SJSA1 (cell line): ENCODE data around the gene VPS52. TPM values are rescaled to one million over a fixed set of nuclear protein-coding genes. Genes with fewer than 3 reads are reported as not detected.

ENCODE experiments used
- DNase-seq, 2 experiments: peaks; one replicate each; pipeline ENCODE4 v3.0.0-alpha.2; 2015 to 2020; ENCODE audit warnings: low spot score in 2 of 2, low read depth in 1 of 2
- H3K27ac ChIP-seq: fragments of 250-450 bp; sonication (Bioruptor Pico); 2 replicates; pipeline ENCODE4 v1.5.1; 2020; ENCODE audit warnings: mild to moderate bottlenecking, moderate library complexity
- H3K27me3 ChIP-seq: fragments of 250-450 bp; sonication (Bioruptor Pico); replicated peaks from 2 replicates; pipeline ENCODE4 v1.5.1; 2020; ENCODE audit warnings: mild to moderate bottlenecking, moderate library complexity
- H3K36me3 ChIP-seq: fragments of 250-450 bp; sonication (Bioruptor Pico); 2 replicates; pipeline ENCODE4 v1.5.1; 2020; ENCODE audit warnings: mild to moderate bottlenecking
- H3K4me1 ChIP-seq: fragments of 250-450 bp; sonication (Bioruptor Pico); replicated peaks from 2 replicates; pipeline ENCODE4 v1.6.1; 2021; ENCODE audit warnings: mild to moderate bottlenecking
- H3K4me3 ChIP-seq: fragments of 250-450 bp; sonication (Bioruptor Pico); 2 replicates; pipeline ENCODE4 v1.5.1; 2020; ENCODE audit warnings: mild to moderate bottlenecking
- H3K9me3 ChIP-seq: fragments of 250-450 bp; sonication (Bioruptor Pico); replicated peaks from 2 replicates; pipeline ENCODE4 v1.5.1; 2020; ENCODE audit warnings: mild to moderate bottlenecking
- total RNA-seq: library from RNA; depleted of rRNA; stranded (reverse); fragments of >200 nt; shearing (Covaris generic); gene quantifications from 2 replicates; pipeline ENCODE4 v1.2.3, GENCODE V29; 2014

Gene VPS52
- total RNA-seq, 1 experiment from 2014 or later, result 39.4 TPM

- no peak for DNase-seq
These were observed 60.5 kb downstream of the VPS52 start for GRCh38 chr6:33211136-33211535.

GRCh38 chr6:33209856-33210255, 61.8 kb downstream of the VPS52 start:
- Histone ChIP-seq H3K4me3 (no peak overlapping the region), H3K9me3 (no peaks in the 10 kb centered on the region), H3K36me3 (peaks cover 26% of the 10 kb centered on the region), H3K4me1 (peaks cover 49% of the 10 kb centered on the region), H3K27me3 (peaks cover 23% of the 10 kb centered on the region), H3K27ac (no peak overlapping the region)
- no peak for DNase-seq

More at GRCh38 chr6:33211136-33211535, 60.5 kb downstream of the VPS52 start:
- H3K36me3 ChIP-seq, result peaks cover 26% of the 10 kb centered on the region
- H3K9me3 ChIP-seq, result no peaks in the 10 kb centered on the region
- peaks cover 23% of the 10 kb centered on the region for H3K27me3 ChIP-seq
- peaks cover 37% of the 10 kb centered on the region for H3K4me1 ChIP-seq
- H3K4me3 ChIP-seq, result no peak overlapping the region
- no peak overlapping the region for H3K27ac ChIP-seq

- H3K27me3 ChIP-seq, result peaks cover 9% of the 10 kb centered on the region
- peaks cover 55% of the 10 kb centered on the region for H3K4me1 ChIP-seq
- peak within 1 kb of the TSS; percentile 89 for H3K27ac ChIP-seq
- no peaks in the 10 kb centered on the region for H3K9me3 ChIP-seq
- DNase-seq, result peak; percentile 74 to 78
- peaks cover 35% of the 10 kb centered on the region for H3K36me3 ChIP-seq
- peak within 1 kb of the TSS; percentile 75 for H3K4me3 ChIP-seq
These were observed 63.3 kb downstream of the VPS52 start, which contains the start of gene RING1 for GRCh38 chr6:33208091-33208967. TSS of gene RING1 (plus strand) at chr6:33208500. CDS start at chr6:33208823, 323 bp downstream.

GRCh38 chr6:33207552-33208090, 64.1 kb downstream of the VPS52 start:
- Histone ChIP-seq H3K9me3 (no peaks in the 10 kb centered on the region), H3K36me3 (peaks cover 42% of the 10 kb centered on the region), H3K4me3 (peak overlapping the region; percentile 75), H3K27me3 (peaks cover 2% of the 10 kb centered on the region), H3K4me1 (peaks cover 48% of the 10 kb centered on the region), H3K27ac (peak overlapping the region; percentile 89)
- DNase-seq, result peak in 1 of 2 experiments; percentile 73

- H3K27ac ChIP-seq, result peak overlapping the region; percentile 89
- peak overlapping the region; percentile 75 for H3K4me3 ChIP-seq
- peaks cover 47% of the 10 kb centered on the region for H3K4me1 ChIP-seq
- peaks cover 48% of the 10 kb centered on the region for H3K36me3 ChIP-seq
- H3K27me3 ChIP-seq, result no peaks in the 10 kb centered on the region; the same call in 1 of the 2 replicates
- peak; percentile 60 to 82 for DNase-seq
- H3K9me3 ChIP-seq, result no peaks in the 10 kb centered on the region
These were observed 64.7 kb downstream of the VPS52 start for GRCh38 chr6:33206864-33207551.

- DNase-seq, result peak in 1 of 2 experiments; percentile 20
- Histone ChIP-seq H3K4me1 (peaks cover 55% of the 10 kb centered on the region), H3K9me3 (no peaks in the 10 kb centered on the region), H3K36me3 (peaks cover 52% of the 10 kb centered on the region), H3K4me3 (no peak overlapping the region), H3K27me3 (no peaks in the 10 kb centered on the region; the same call in 1 of the 2 replicates), H3K27ac (peak overlapping the region; percentile 89)
These were observed 65.4 kb downstream of the VPS52 start for GRCh38 chr6:33206027-33206863.

- H3K27ac ChIP-seq, result peak overlapping the region; percentile 89
- DNase-seq, result peak; percentile 66 to 82
- H3K9me3 ChIP-seq, result no peaks in the 10 kb centered on the region
These were observed 66.3 kb downstream of the VPS52 start for GRCh38 chr6:33205191-33206026.

GRCh38 chr6:33204415-33205190, 67.1 kb downstream of the VPS52 start, which contains the start of gene HSD17B8:
TSS of gene HSD17B8 (plus strand) at chr6:33204655. CDS start at chr6:33204669, 14 bp downstream.
- Histone ChIP-seq H3K4me1 (peaks cover 57% of the 10 kb centered on the region), H3K36me3 (peaks cover 51% of the 10 kb centered on the region), H3K9me3 (no peaks in the 10 kb centered on the region), H3K27ac (peak within 1 kb of the TSS; percentile 89), H3K27me3 (no peaks in the 10 kb centered on the region; the same call in 1 of the 2 replicates), H3K4me3 (peak within 1 kb of the TSS; percentile 45)
- DNase-seq, result peak; percentile 75 to 96

More at GRCh38 chr6:33205191-33206026, 66.3 kb downstream of the VPS52 start:
- Histone ChIP-seq H3K4me3 (peak overlapping the region; percentile 45), H3K4me1 (peaks cover 56% of the 10 kb centered on the region), H3K36me3 (peaks cover 56% of the 10 kb centered on the region), H3K27me3 (no peaks in the 10 kb centered on the region; the same call in 1 of the 2 replicates)

GRCh38 chr6:33204165-33204414, 67.6 kb downstream of the VPS52 start:
- Histone ChIP-seq H3K9me3 (no peaks in the 10 kb centered on the region), H3K4me3 (no peak overlapping the region; the same call in 1 of the 2 replicates), H3K4me1 (peaks cover 60% of the 10 kb centered on the region), H3K27ac (no peak overlapping the region), H3K36me3 (peaks cover 46% of the 10 kb centered on the region), H3K27me3 (no peaks in the 10 kb centered on the region; the same call in 1 of the 2 replicates)
- no peak for DNase-seq

GRCh38 chr6:33203443-33204164, 68.1 kb downstream of the VPS52 start:
- H3K36me3 ChIP-seq, result peaks cover 42% of the 10 kb centered on the region
- H3K27ac ChIP-seq, result no peak overlapping the region
- no peaks in the 10 kb centered on the region for H3K9me3 ChIP-seq
- peaks cover 57% of the 10 kb centered on the region for H3K4me1 ChIP-seq
- no peak overlapping the region for H3K4me3 ChIP-seq
- DNase-seq, result no peak
- H3K27me3 ChIP-seq, result no peaks in the 10 kb centered on the region

GRCh38 chr6:33202799-33203198, 68.9 kb downstream of the VPS52 start:
- no peak overlapping the region for H3K4me3 ChIP-seq
- no peaks in the 10 kb centered on the region for H3K27me3 ChIP-seq
- peaks cover 38% of the 10 kb centered on the region for H3K36me3 ChIP-seq
- no peak for DNase-seq
- H3K4me1 ChIP-seq, result peaks cover 54% of the 10 kb centered on the region
- no peaks in the 10 kb centered on the region for H3K9me3 ChIP-seq
- no peak overlapping the region for H3K27ac ChIP-seq
